Thoracic aorta (tissue), 2 donors: Measurements from ENCODE around the gene SEM1. TPM values are rescaled to one million over a fixed set of nuclear protein-coding genes. Genes with fewer than 3 reads are reported as not detected.

ENCODE experiments used
- ATAC-seq: fragments of 150-250 bp; one replicate; pipeline ENCODE4 v1.8.0; 2017; ENCODE audit warnings: low read depth; ENCODE audit not compliant: insufficient number of reproducible peaks, low FRiP score
- DNase-seq: peaks from one replicate; pipeline ENCODE4 v3.0.0-alpha.2; 2020; ENCODE audit warnings: low spot score
- H3K27ac ChIP-seq, 2 donors: fragments of 200-600 bp; sonication (generic); 1 replicate in 1 of 2; 2 replicates in 1 of 2; pipeline ENCODE4 v1.5.1; 2016; ENCODE audit warnings: mild to moderate bottlenecking in 2 of 2, moderate library complexity in 2 of 2
- H3K27me3 ChIP-seq: fragments of 200-600 bp; sonication (generic); replicated peaks from 2 replicates; pipeline ENCODE4 v1.6.0; 2016; ENCODE audit warnings: mild to moderate bottlenecking; ENCODE audit not compliant: insufficient read depth
- H3K36me3 ChIP-seq: fragments of 200-600 bp; sonication (generic); one replicate; pipeline ENCODE4 v1.5.1; 2016
- H3K4me1 ChIP-seq, 2 donors: fragments of 200-600 bp; sonication (generic); 1 replicate in 1 of 2; 2 replicates in 1 of 2; pipeline versions ENCODE4 v1.5.1 to v1.6.0; 2016; ENCODE audit warnings: low read depth in 2 of 2, mild to moderate bottlenecking in 1 of 2; ENCODE audit not compliant: control insufficient read depth in 1 of 2
- H3K4me3 ChIP-seq: fragments of 200-600 bp; sonication (generic); 2 replicates; pipeline ENCODE4 v1.5.1; 2016; ENCODE audit warnings: mild to moderate bottlenecking
- H3K9me3 ChIP-seq: fragments of 200-600 bp; sonication (generic); 2 replicates; pipeline ENCODE4 v1.5.1; 2016
- total RNA-seq, 2 donors: library from RNA; depleted of rRNA; stranded (reverse); fragments of >200 nt; gene quantifications; one replicate each; pipeline versions ENCODE4 v1.1.0 to v1.2.3, GENCODE V29; 2016
- TF ChIP-seq, protein P1 (sequence below): fragments of 200-600 bp; sonication (generic); IDR thresholded peaks from one replicate; pipeline ENCODE4 v1.5.1; 2019; ENCODE audit warnings: antibody characterized with exemption

SEM1 gene
- total RNA-seq, 2 donors from 2014 or later, result 11.1 to 73.9 TPM

DNA sequence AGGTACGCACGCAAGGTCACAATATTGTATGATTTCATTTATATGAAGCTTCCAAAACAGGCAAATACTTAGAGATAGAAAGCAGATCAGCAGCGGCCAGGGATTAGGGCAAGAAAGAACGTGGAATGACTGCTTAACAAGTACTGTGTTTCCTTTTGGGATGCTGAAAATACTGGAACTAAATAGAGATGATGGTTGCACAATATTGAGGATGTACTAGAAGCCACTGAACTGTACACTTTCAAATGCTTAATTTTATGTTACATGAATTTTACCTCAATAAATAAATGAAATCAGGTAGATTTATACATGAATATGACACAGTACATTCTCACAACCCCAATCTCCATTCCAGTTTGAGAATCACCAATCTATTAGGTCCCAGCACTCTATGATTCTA is 15.6 kb downstream of the SEM1 start:
- peaks cover 3% of the 10 kb centered on the region for H3K36me3 ChIP-seq
- peaks cover 11 to 24% of the 10 kb centered on the region in 2 donors for H3K4me1 ChIP-seq
- DNase-seq (no peak), ATAC-seq (no peak)
- H3K9me3 ChIP-seq, result no peaks in the 10 kb centered on the region
- TF ChIP-seq, protein P1, sequence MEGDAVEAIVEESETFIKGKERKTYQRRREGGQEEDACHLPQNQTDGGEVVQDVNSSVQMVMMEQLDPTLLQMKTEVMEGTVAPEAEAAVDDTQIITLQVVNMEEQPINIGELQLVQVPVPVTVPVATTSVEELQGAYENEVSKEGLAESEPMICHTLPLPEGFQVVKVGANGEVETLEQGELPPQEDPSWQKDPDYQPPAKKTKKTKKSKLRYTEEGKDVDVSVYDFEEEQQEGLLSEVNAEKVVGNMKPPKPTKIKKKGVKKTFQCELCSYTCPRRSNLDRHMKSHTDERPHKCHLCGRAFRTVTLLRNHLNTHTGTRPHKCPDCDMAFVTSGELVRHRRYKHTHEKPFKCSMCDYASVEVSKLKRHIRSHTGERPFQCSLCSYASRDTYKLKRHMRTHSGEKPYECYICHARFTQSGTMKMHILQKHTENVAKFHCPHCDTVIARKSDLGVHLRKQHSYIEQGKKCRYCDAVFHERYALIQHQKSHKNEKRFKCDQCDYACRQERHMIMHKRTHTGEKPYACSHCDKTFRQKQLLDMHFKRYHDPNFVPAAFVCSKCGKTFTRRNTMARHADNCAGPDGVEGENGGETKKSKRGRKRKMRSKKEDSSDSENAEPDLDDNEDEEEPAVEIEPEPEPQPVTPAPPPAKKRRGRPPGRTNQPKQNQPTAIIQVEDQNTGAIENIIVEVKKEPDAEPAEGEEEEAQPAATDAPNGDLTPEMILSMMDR, result no peak
- H3K27me3 ChIP-seq, result no peaks in the 10 kb centered on the region
- no peak overlapping the region for H3K27ac ChIP-seq
- no peak overlapping the region for H3K4me3 ChIP-seq

DNA sequence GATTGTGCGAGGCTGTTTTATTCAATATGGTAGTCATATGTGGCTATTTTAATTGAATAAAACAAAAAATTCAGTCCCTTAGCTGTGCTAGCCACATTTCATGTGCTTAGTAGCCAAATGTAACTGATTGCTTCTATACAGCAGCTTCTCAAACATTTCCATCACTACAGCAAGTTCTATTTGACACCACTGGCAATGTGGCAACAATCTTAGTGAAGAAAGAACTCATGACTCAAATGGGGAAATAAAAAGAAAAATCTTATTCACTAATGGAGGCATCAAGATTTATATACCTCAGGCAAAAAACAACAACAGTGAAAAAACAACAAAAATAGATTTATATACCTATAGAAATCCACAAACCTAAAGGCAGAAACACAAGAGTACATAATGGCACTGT is 17.9 kb downstream of the SEM1 start:
- peaks cover 6 to 7% of the 10 kb centered on the region in 2 donors for H3K4me1 ChIP-seq
- ATAC-seq (no peak), DNase-seq (no peak)
- H3K36me3 ChIP-seq, result peaks cover 3% of the 10 kb centered on the region
- no peak overlapping the region for H3K27ac ChIP-seq
- H3K27me3 ChIP-seq, result no peaks in the 10 kb centered on the region
- no peaks in the 10 kb centered on the region for H3K9me3 ChIP-seq
- TF ChIP-seq, protein P1, result no peak
- H3K4me3 ChIP-seq, result no peak overlapping the region

DNA sequence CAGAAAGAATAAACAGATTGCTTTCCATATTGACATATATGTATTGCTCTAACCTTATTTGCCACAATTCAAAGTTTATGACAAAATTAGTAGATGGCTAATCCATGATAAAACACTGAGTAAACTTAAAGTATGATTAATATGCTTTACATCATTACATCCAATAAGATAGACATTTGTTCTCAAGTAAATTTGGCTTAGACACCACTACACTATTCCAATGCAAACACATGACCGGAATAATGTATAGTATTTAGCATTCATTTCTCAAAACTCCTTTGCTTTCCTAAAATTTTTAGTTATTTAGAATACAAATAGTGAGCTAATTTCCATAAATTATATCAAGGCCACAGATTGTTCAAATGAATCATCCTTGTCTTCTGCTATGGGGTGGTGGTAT is 20.2 kb downstream of the SEM1 start:
- no peak overlapping the region for H3K27ac ChIP-seq
- peaks cover 3% of the 10 kb centered on the region for H3K36me3 ChIP-seq
- no peaks in the 10 kb centered on the region for H3K9me3 ChIP-seq
- TF ChIP-seq, protein P1, result no peak
- no peak overlapping the region for H3K4me3 ChIP-seq
- no peaks in the 10 kb centered on the region for H3K27me3 ChIP-seq
- peaks cover 0 to 6% of the 10 kb centered on the region in 2 donors for H3K4me1 ChIP-seq
- ATAC-seq (no peak), DNase-seq (no peak)

DNA sequence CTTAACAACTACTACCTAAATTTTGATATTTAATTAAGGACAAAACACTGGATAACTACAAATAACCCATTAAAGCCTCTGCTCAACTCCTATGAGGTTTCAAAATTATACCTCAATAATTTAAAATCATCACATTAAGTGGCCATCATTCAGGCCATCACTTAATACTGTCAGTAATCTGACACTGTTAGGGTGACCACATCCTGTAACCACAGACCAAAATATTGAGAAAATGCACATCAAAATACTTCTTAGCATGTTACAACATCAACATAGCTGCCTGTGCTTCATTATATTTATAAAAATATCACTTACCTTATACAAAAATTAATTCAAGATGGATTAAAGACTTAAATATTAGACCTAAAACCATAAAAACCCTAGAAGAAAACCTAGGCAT is 23.3 kb downstream of the SEM1 start:
- Histone ChIP-seq H3K36me3 (peaks cover 3% of the 10 kb centered on the region), H3K4me1 (peaks cover 0 to 4% of the 10 kb centered on the region in 2 donors), H3K4me3 (no peak overlapping the region), H3K9me3 (no peaks in the 10 kb centered on the region), H3K27ac (no peak overlapping the region), H3K27me3 (no peaks in the 10 kb centered on the region)
- DNase-seq, result no peak
- ATAC-seq, result no peak
- TF ChIP-seq, protein P1, result no peak

DNA sequence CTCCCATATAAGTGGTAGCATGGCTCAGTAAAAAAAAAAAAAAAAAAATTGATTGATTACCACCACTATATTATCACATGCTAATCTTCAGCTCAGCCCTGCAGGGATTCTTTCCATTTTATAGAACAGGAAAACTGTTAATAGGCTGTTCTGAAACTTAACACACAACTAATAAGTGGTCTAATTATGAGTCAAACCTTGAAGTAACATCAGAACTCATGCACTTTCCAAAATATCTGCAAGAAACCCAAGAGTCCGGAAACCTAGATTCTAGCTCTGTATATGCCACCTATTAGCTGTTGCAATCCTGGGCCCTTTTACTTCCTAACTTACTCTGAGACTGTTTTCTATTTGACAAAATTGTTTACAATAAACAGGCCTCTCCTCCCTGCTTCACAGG is 23.9 kb downstream of the SEM1 start:
- no peaks in the 10 kb centered on the region for H3K27me3 ChIP-seq
- no peak overlapping the region for H3K27ac ChIP-seq
- H3K36me3 ChIP-seq, result no peaks in the 10 kb centered on the region
- TF ChIP-seq, protein P1, result no peak
- no peaks in the 10 kb centered on the region for H3K9me3 ChIP-seq
- peaks cover 0 to 4% of the 10 kb centered on the region in 2 donors for H3K4me1 ChIP-seq
- DNase-seq (no peak), ATAC-seq (no peak)
- no peak overlapping the region for H3K4me3 ChIP-seq
